ENCODE measurements around the gene NTM.

Gene NTM

DNA sequence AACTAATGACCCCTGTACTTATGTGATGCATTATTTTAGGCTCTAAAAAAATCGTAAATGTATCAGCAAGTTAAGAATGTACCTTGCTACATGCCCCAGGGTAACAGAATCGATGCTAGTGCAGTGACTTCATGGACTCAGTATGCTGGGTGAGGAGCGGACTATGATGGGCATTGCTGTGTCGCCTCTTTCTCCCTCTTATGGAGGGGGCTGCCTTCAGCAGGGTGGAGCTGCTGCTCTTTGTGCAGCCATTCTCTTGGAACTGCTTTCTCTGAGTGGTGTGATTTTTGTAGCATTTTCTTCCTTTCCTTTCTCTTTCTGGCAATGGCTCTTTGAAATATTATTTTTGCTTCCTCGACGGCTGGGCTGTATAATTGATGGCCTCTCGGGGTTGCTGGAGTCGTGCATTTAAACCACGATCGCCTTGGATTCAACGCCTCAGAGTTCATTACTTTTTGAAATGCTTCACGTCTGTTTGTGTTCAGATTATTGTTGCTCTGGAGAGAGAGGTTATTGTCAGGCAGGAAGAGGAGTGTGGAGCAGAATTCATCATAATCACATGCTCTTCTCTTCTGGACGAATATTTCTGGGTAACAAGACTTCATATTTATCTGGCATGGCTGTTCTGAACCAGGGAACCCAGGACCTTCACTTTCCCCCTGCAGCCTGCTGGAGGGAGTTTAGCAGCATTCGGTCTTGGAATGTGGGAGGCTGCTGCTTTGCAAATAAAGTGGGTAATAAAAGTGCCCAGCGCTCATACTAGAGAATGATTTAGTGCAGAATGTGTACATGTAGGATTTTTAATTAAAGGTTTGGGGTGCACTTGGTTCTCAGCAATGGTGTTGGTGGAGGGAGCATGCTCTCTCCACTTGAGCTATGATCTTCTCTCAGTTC is 804.2 kb downstream of the NTM start:
- DNase-seq (ENCODE audit: low read depth in 4 of 4, low spot score in 1 of 4): no peak

DNA sequence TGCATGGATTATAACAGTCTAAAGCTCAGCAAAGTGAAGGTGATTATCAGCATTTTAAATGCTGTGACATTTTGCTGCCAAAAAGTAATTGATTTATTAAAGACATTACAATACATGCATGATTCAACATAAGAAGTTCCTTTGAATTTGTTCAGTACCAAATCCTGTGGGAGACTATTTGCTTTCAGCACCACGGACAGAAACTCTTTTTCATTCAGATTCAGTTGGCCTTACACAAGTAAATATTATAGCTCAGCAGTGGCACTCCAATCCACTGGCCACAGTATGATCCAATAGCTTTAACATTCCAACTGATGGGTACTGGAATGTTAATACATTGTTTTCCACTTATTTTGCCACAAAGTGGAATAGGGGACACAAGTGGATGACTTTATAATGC is 806.7 kb downstream of the NTM start:
- DNase-seq (ENCODE audit: low read depth in 4 of 4, low spot score in 1 of 4): no peak

- no peak for DNase-seq (ENCODE audit: low read depth in 4 of 4, low spot score in 1 of 4)
Measured at GRCh38 chr11:132184079-132184478, 813.7 kb downstream of the NTM start.

GRCh38 chr11:132185726-132186592 is 815.5 kb downstream of the NTM start:
- DNase-seq (ENCODE audit: low read depth in 4 of 4, low spot score in 1 of 4): no peak

GRCh38 chr11:132186699-132187098 is 816.3 kb downstream of the NTM start:
- DNase-seq (ENCODE audit: low read depth in 4 of 4, low spot score in 1 of 4): no peak

DNA sequence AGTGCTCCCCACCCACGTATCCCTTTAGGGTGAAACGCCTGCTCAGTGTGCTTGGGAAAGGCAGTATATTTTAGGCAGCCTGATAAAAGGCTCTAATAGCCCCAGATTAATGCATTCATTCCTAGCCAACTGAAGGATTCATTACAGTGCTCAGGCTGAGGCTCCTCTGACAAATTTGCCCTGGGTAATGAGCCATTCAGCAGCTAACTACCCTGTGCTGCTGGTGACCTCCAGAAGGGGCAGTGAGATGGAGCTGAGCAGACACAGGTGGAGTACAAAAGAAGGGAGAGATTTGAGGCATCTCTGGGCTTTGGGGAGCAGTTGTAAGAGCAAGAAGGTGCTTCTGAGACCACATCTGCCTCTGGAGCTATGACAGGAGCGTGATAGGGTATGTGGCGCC is 817.0 kb downstream of the NTM start:
- DNase-seq (ENCODE audit: low read depth in 4 of 4, low spot score in 1 of 4): no peak

DNA sequence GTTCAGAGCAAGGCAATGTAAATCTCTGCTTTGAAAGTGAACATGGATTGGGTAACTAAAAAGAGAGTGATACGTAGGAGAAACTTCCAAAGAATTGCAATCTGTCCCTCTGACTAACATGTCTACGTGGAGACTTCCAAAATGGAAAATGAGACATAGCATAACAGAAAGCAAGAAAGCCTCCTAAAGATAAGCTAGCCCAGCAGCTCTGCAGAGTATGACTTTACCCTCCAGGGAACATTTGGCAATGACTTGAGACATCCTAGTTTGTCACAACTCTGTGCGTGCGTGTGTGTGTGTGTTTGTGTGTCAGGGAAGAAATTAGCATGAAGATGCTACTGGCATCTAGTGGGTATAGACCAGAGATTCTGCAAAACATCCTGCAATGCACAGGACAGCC is 817.4 kb downstream of the NTM start:
- no peak for DNase-seq (ENCODE audit: low read depth in 4 of 4, low spot score in 1 of 4)

GRCh38 chr11:132196928-132197327 is 826.5 kb downstream of the NTM start:
- no peak for DNase-seq (ENCODE audit: low read depth in 4 of 4, low spot score in 1 of 4)

- DNase-seq (ENCODE audit: low read depth in 4 of 4, low spot score in 1 of 4): no peak
Measured at GRCh38 chr11:132200353-132200936, 830.0 kb downstream of the NTM start.

- DNase-seq (ENCODE audit: low read depth in 4 of 4, low spot score in 1 of 4): no peak
Measured at GRCh38 chr11:132202621-132203020, 832.2 kb downstream of the NTM start.

DNA sequence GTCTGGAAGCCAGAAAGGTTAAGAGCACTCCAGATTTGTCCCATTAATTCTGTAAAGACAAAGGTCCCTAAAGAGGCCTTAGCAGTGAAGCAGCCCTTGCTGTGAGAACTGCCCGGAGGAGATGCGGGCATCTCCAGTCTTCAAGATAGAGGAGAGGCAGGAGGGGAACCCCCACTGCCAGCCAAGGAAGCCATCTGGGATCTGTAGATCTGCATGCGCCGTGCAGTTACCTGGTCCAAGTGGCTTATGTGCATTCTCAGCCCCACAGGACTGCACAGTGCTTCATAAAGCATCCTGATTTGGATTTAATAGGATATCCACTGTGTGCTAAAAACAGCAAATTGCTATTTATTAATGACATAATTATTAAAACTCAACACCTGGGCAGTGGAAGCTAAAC is 834.6 kb downstream of the NTM start:
- no peak for DNase-seq (ENCODE audit: low read depth in 4 of 4, low spot score in 1 of 4)

GRCh38 chr11:132205496-132205895 is 835.1 kb downstream of the NTM start:
- no peak for DNase-seq (ENCODE audit: low read depth in 4 of 4, low spot score in 1 of 4)

DNA sequence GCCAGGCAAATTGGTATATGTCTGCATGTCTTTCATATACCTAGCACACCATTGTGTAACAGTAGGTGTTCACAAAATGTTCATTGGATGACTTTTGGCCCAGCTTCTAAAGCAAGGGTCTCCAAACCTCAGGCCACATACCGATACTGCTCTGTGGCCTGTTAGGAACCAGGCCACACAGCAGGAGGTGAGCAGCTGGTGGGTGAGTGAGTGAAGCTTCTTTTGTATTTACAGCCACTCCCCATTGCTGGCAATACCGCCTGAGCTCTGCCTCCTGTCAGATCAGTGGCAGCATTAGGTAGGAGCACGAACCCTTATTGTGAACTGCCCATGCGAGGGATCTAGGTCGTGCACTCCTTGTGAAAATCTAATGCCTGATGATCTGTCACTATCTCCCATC is 836.6 kb downstream of the NTM start:
- DNase-seq (ENCODE audit: low read depth in 4 of 4, low spot score in 1 of 4): no peak

GRCh38 chr11:132208477-132209055 is 838.2 kb downstream of the NTM start:
- DNase-seq (ENCODE audit: low read depth in 4 of 4, low spot score in 1 of 4): no peak

- DNase-seq (ENCODE audit: low read depth in 4 of 4, low spot score in 1 of 4): no peak
Measured at GRCh38 chr11:132211479-132211878, 841.1 kb downstream of the NTM start.

DNA sequence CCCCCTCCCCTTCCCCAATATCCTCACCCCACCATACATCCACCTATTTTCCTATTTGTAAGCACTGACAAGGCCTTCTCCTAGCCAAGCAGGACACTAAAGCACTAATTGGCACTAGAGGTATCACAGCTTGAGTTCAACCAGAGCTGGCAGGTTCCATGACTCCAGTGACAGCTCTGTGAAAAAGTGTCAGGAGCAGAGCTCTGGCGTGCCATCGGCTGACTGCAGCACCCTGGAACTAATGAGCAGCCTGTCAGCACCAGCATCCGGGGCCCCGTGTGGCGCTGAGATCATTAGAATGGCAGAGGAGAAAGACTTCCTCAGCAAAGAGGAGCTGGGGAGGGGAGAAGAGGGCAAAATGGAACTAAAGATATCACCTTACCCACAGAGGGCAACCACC is 847.4 kb downstream of the NTM start:
- DNase-seq (ENCODE audit: low read depth in 4 of 4, low spot score in 1 of 4): no peak

- DNase-seq (ENCODE audit: low read depth in 4 of 4, low spot score in 1 of 4): no peak
Measured at GRCh38 chr11:132220474-132220873, 850.1 kb downstream of the NTM start.

DNA sequence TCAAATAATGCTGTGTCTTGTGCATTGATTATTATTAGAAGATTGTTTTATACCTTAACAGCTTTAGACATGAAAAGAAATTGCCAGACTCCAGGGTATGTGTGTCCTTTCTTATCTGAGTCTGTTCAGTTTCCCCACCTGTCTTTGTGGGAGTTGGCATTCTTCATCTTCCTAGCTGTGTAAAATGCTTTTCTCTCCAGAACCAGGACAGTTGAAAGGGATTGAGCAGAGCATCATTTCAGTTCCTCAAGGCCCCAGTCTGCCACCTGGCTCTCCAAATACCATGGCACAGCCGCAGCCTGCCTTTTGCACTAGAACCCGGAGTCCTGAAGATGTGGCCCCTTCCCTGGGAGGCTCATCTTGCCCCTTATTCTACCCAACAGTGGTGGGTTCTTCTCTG is 851.9 kb downstream of the NTM start:
- DNase-seq (ENCODE audit: low read depth in 4 of 4, low spot score in 1 of 4): no peak

DNA sequence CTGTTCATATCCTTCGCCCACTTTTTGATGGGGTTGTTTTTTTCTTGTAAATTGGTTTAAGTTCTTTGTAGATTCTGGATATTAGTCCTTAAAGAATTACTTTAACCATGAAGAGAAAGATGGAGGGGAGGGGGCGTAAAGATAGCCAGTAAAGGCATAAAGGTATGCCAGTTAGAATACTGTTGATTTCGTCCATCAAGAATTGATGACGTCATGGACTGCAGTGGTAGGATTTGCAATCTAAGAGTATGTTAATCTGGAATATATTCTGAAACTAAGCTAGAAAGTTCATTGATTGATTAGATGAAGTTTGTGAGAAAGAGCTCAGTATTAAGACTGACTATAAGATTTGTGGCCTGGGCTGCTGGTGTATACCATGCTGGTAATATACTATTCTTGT is 856.1 kb downstream of the NTM start:
- no peak for DNase-seq (ENCODE audit: low read depth in 4 of 4, low spot score in 1 of 4)

- DNase-seq (ENCODE audit: low read depth in 4 of 4, low spot score in 1 of 4): no peak
Measured at GRCh38 chr11:132228746-132229325, 858.4 kb downstream of the NTM start.
